HFFc6 (cell line): ENCODE results near the gene ARHGEF17. TPM values are rescaled to one million over a fixed set of nuclear protein-coding genes. Genes with fewer than 3 reads are reported as not detected.

Experiments
- DNase-seq: peaks from one replicate; pipeline ENCODE4 v3.0.0-alpha.2; 2018
- H3K27ac Mint-ChIP-seq: 2 replicates; pipeline ENCODE4 v1.8.0; 2020; ENCODE audit warnings: mild to moderate bottlenecking, mixed read lengths
- H3K27me3 Mint-ChIP-seq: 2 replicates; pipeline ENCODE4 v1.8.0; 2021; ENCODE audit warnings: mild to moderate bottlenecking, moderate library complexity, mixed read lengths; ENCODE audit not compliant: insufficient read depth
- H3K36me3 Mint-ChIP-seq: 2 replicates; pipeline ENCODE4 v1.8.0; 2021; ENCODE audit warnings: low read depth, mixed read lengths
- H3K4me1 Mint-ChIP-seq: 2 replicates; pipeline ENCODE4 v1.8.0; 2020; ENCODE audit warnings: low read depth, mixed read lengths
- H3K4me3 Mint-ChIP-seq: 2 replicates; pipeline ENCODE4 v1.8.0; 2020; ENCODE audit warnings: mild to moderate bottlenecking, moderate library complexity, mixed read lengths
- H3K9me3 Mint-ChIP-seq: 2 replicates; pipeline ENCODE4 v1.8.0; 2020; ENCODE audit warnings: mild to moderate bottlenecking, mixed read lengths
- total RNA-seq, 6 experiments: library from RNA; stranded (reverse); fragmentation: NEBNext Ultra II Directional; extraction: Animal tissue kit (Norgen Biotek cat#: 25700); gene quantifications; 2 replicates in 1 of 6; 3 replicates in 5 of 6; pipeline ENCODE4 v1.2.3, GENCODE V29; 2021
- TF ChIP-seq, protein P1 (sequence below): fragments of 200-600 bp; sonication (generic); IDR thresholded peaks from 2 replicates; pipeline ENCODE4 v1.5.0; 2021; ENCODE audit warnings: antibody characterized with exemption, mild to moderate bottlenecking

Gene ARHGEF17
- total RNA-seq, 6 experiments from 2014 or later: 84.6 to 112 (median 92.1) TPM

DNA sequence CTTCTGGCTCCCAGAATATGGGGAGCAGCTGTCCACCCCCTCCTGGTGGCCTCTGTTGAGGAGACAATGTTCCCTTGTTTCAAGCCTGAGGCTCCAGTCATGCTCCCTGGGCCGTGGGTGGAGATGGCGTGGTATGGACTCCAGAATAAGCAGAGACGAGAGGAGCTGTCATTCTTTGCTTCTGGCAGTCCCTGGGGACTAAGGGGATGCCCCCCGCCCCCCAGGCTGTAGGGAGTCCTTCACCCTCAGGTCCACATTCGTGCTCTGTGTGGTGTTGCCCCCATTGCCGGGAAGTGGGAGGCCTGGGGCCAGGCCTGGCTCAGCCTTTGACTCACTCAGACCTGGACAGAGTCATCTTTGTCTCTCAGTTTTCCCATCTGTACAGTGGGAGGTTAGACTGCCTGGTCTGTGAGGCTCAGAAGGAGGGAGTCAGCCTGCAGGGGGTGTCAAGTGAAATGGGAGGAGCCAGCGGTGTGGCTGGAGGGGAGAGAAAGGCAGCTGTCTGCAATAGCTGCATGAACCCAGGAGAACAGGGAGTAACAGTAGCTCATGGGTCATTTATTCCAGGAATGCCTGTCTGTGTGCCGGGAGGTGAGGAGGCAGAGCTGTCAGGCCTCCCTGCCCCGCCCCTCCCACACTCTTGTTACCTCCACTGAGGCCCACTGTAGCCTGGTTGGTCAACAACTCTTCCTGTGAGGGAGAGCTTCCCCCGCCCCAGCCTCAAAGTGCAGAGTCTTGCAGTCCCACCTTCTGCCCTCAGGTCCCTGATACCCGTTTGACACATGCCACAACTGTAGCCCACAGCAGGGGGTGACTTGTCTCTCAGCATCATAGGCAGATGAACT lies 6.3 kb downstream of the ARHGEF17 start:
- DNase-seq: peak; percentile 69
- H3K27ac Mint-ChIP-seq: peak overlapping the region; percentile 85
- H3K9me3 Mint-ChIP-seq: no peaks in the 10 kb centered on the region
- peaks cover 7% of the 10 kb centered on the region for H3K27me3 Mint-ChIP-seq
- peaks cover 90% of the 10 kb centered on the region for H3K4me1 Mint-ChIP-seq
- peak overlapping the region; percentile 91 for H3K4me3 Mint-ChIP-seq
- TF ChIP-seq, protein P1, sequence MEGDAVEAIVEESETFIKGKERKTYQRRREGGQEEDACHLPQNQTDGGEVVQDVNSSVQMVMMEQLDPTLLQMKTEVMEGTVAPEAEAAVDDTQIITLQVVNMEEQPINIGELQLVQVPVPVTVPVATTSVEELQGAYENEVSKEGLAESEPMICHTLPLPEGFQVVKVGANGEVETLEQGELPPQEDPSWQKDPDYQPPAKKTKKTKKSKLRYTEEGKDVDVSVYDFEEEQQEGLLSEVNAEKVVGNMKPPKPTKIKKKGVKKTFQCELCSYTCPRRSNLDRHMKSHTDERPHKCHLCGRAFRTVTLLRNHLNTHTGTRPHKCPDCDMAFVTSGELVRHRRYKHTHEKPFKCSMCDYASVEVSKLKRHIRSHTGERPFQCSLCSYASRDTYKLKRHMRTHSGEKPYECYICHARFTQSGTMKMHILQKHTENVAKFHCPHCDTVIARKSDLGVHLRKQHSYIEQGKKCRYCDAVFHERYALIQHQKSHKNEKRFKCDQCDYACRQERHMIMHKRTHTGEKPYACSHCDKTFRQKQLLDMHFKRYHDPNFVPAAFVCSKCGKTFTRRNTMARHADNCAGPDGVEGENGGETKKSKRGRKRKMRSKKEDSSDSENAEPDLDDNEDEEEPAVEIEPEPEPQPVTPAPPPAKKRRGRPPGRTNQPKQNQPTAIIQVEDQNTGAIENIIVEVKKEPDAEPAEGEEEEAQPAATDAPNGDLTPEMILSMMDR: peak; percentile 30
- peaks cover 57% of the 10 kb centered on the region for H3K36me3 Mint-ChIP-seq

DNA sequence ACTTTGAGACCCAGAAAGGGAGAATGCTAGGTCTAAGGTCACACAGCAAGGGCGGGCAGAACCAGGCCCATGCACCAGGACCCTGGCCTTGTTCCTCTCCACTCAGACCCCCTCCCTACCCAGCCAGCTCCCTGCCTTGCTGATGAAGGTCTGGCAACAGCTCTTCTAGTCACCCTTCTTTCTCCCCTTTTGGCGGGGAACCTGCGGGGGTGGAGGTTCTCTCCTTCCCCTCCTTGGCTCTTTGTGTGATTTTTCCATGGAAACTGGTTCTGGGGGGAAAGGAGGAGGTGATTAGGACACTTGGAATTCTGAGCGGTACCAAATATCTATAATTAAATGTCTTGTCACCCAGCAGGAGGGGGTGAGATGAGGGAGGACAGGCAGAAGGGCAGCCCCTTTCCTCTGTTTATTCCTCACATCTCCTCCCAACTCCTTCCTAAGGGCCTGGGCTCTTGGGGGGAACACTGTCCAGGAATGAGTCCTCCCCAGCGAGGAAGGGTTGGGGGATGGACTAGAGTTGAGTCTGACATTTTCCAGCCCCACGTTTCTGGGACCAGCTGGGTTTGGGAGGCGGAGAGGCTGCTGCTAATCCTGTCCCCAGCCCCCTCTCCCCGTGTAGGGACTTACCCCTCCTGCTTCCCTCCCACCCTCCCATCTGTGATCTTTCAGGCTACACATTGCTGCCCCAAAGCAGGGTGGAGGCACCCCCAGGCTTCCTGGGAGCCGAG lies 7.4 kb downstream of the ARHGEF17 start:
- H3K9me3 Mint-ChIP-seq: no peaks in the 10 kb centered on the region
- peak overlapping the region; percentile 85 for H3K27ac Mint-ChIP-seq
- TF ChIP-seq, protein P1: no peak
- peaks cover 7% of the 10 kb centered on the region for H3K27me3 Mint-ChIP-seq
- DNase-seq: no peak
- peak overlapping the region; percentile 91 for H3K4me3 Mint-ChIP-seq
- H3K4me1 Mint-ChIP-seq: peaks cover 93% of the 10 kb centered on the region
- H3K36me3 Mint-ChIP-seq: peaks cover 57% of the 10 kb centered on the region

DNA sequence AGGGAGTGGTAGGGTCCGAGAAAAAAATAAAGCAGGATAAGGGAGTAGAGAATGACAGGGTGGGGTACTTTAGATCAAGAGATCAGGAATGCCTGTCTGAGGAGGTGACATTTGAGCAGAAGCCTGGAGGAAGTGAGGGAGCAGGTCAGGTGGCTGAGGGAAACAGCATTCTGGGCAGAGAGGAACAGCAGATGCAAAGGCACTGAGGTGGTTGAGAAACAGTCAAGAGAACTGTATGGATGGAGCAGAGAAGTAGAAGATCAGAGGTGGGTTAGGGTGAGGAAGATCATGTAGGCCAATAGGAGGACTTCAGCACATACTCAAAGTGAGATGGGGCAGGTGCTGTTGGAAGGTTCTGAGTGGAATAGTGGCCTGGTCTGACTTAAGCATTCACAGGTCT lies 8.3 kb downstream of the ARHGEF17 start:
- H3K27ac Mint-ChIP-seq: peak overlapping the region; percentile 58
- H3K9me3 Mint-ChIP-seq: no peaks in the 10 kb centered on the region
- peak overlapping the region; percentile 91 for H3K4me3 Mint-ChIP-seq
- no peak for DNase-seq
- TF ChIP-seq, protein P1: no peak
- H3K4me1 Mint-ChIP-seq: peaks cover 92% of the 10 kb centered on the region
- H3K27me3 Mint-ChIP-seq: peaks cover 7% of the 10 kb centered on the region
- H3K36me3 Mint-ChIP-seq: peaks cover 54% of the 10 kb centered on the region

GRCh38 chr11:73317373-73317772 lies 9.3 kb downstream of the ARHGEF17 start:
- H3K36me3 Mint-ChIP-seq: peaks cover 45% of the 10 kb centered on the region
- peak overlapping the region; percentile 77; the same call in 1 of the 2 replicates for H3K27ac Mint-ChIP-seq
- no peak for DNase-seq
- H3K9me3 Mint-ChIP-seq: no peaks in the 10 kb centered on the region
- TF ChIP-seq, protein P1: no peak
- peaks cover 92% of the 10 kb centered on the region for H3K4me1 Mint-ChIP-seq
- H3K27me3 Mint-ChIP-seq: peaks cover 7% of the 10 kb centered on the region
- H3K4me3 Mint-ChIP-seq: no peak overlapping the region

DNA sequence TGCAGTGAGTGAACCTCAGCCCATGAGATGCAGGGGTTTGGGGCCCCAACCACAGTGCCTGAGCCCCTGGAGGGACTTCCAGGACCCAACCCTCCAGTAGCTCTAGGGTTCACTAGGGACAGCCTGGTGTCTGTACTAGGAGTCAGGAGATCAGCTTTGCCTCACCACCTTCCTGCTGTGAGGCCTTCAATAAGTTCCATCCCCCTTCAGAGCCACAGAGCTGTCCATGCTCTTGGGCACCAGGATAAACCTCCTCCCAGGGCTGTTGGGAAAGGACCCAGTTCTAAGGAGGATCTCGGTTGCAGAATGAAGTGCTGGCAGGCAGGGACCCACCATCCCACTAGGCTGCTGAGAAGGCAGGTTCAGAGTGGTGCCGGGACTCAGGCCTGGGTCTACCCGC lies 9.7 kb downstream of the ARHGEF17 start:
- Mint-ChIP-seq H3K4me1 (peaks cover 92% of the 10 kb centered on the region), H3K36me3 (peaks cover 43% of the 10 kb centered on the region), H3K27me3 (peaks cover 7% of the 10 kb centered on the region), H3K4me3 (no peak overlapping the region), H3K27ac (peak overlapping the region; percentile 77), H3K9me3 (no peaks in the 10 kb centered on the region)
- TF ChIP-seq, protein P1: no peak
- DNase-seq: no peak
